A549 (cell line): ENCODE measurements around the gene RINL.
"Not testable (repeated sequence)": the region's sequence is repeated elsewhere in the genome, so short reads cannot be mapped to it uniquely, and the experiment has no call there.

ENCODE experiments used
- HOXA7 ChIP-seq: fragments of 250-450 bp; sonication (Bioruptor Pico); IDR thresholded peaks from 2 replicates; pipeline ENCODE4 v1.5.0; 2020; ENCODE audit warnings: mild to moderate bottlenecking, moderate library complexity
- MYC ChIP-seq: IDR thresholded peaks from 2 replicates; pipeline ENCODE4 v1.6.1; 2012; ENCODE audit warnings: mild to moderate bottlenecking, inconsistent platforms, low read length, improper control_type of control experiment, borderline replicate concordance

- TF ChIP-seq MYC; HOXA7 (CRISPR knock-in tag): not testable (repeated sequence)
These were observed 4.7 kb downstream of the RINL start for GRCh38 chr19:38873400-38873799.
